Measurements from ENCODE around the gene TMEM260.
A peak's percentile ranks its signal among the peaks of the same experiment; 100 is the strongest.

TMEM260 gene

DNA sequence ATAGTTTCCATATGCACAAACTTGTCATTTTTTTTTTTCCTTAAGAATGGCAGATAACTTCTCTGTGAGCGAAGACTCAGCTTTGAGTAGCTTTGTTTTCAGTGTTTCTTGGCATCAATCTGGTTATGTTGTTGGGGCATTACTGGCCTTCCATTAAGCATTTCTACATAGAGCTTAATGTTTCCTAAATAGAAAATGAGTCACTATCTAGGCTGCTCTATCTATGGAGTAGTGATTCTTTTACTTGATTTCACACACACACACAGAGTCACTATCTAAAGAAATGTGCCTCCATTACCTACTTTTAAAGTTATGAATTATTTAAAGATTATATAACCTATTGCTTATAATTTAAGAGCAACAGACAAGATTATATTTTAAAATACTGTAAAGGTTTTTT, 53.9 kb downstream of the TMEM260 start:
- Mint-ChIP-seq H3K36me3 (peaks cover 66% of the 10 kb centered on the region), H3K27ac (no peak overlapping the region), H3K4me1 (no peaks in the 10 kb centered on the region), H3K9me3 (peaks cover 4% of the 10 kb centered on the region), H3K27me3 (no peaks in the 10 kb centered on the region), H3K4me3 (no peak overlapping the region)
- no peak for DNase-seq (ENCODE audit: low spot score in 2 of 2)
- no peak for ATAC-seq (ENCODE audit: low read depth)

GRCh38 chr14:56635041-56635440, 55.4 kb downstream of the TMEM260 start:
- Mint-ChIP-seq H3K4me1 (no peaks in the 10 kb centered on the region), H3K9me3 (peaks cover 4% of the 10 kb centered on the region), H3K4me3 (no peak overlapping the region), H3K27ac (no peak overlapping the region), H3K36me3 (peaks cover 66% of the 10 kb centered on the region), H3K27me3 (no peaks in the 10 kb centered on the region)
- ATAC-seq (ENCODE audit: low read depth) (no peak), DNase-seq (ENCODE audit: low spot score in 2 of 2) (no peak)

DNA sequence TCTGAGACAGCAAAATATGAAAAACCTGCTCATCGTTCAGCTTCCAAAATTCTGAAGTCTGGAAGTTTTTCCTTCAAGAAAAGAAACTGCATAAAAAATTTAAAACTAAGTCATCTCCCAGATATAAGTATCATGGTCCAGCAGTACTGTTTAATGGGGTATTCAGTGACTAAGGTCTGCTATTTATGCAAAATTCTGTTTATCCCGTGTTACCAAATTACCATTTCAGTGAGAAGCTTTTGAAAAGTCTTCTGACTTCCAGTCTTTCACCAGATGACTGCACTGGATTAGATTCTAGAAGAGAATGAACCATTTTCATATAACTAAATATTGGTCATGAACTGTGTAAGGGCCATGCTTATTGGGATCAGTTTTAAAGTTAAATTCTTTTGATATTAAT, 67.9 kb downstream of the TMEM260 start:
- Mint-ChIP-seq H3K27me3 (no peaks in the 10 kb centered on the region), H3K27ac (no peak overlapping the region), H3K9me3 (no peaks in the 10 kb centered on the region), H3K4me3 (no peak overlapping the region), H3K36me3 (peaks cover 6% of the 10 kb centered on the region), H3K4me1 (no peaks in the 10 kb centered on the region)
- DNase-seq (ENCODE audit: low spot score in 2 of 2), result no peak
- ATAC-seq (ENCODE audit: low read depth), result no peak

- H3K4me1 Mint-ChIP-seq, result no peaks in the 10 kb centered on the region
- ATAC-seq (ENCODE audit: low read depth) (no peak), DNase-seq (ENCODE audit: low spot score in 2 of 2) (no peak)
- no peaks in the 10 kb centered on the region for H3K27me3 Mint-ChIP-seq
- peaks cover 6% of the 10 kb centered on the region for H3K36me3 Mint-ChIP-seq
- no peak overlapping the region for H3K4me3 Mint-ChIP-seq
- no peaks in the 10 kb centered on the region for H3K9me3 Mint-ChIP-seq
- H3K27ac Mint-ChIP-seq, result peak overlapping the region; percentile 1
Observed at GRCh38 chr14:56648508-56649301, 69.1 kb downstream of the TMEM260 start.

- Mint-ChIP-seq H3K27me3 (no peaks in the 10 kb centered on the region), H3K4me1 (no peaks in the 10 kb centered on the region), H3K27ac (peak overlapping the region; percentile 1), H3K36me3 (peaks cover 6% of the 10 kb centered on the region), H3K4me3 (no peak overlapping the region), H3K9me3 (no peaks in the 10 kb centered on the region)
- no peak for DNase-seq (ENCODE audit: low spot score in 2 of 2)
- no peak for ATAC-seq (ENCODE audit: low read depth)
Observed at GRCh38 chr14:56649382-56649781, 69.8 kb downstream of the TMEM260 start.

DNA sequence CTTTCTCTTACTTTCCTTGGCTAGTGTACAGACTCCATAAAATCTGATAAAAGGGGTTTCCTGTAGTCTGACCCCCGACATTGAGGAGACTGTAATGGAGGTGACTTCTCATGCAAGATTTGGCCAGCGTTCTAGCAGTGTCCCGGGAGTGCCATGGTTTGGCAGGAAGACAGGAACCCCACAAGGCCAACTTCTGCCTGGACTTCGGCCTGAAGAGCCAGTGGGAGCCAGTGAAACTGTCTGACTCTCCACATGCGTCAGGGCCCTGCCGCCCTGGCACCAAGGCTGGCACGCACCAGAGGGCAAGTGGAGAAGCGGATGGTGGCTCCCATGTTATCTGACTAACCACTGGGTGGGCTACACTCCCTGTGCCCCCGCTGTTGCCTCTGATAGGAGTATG, 70.5 kb downstream of the TMEM260 start:
- ATAC-seq (ENCODE audit: low read depth) (no peak), DNase-seq (ENCODE audit: low spot score in 2 of 2) (no peak)
- Mint-ChIP-seq H3K9me3 (no peaks in the 10 kb centered on the region), H3K4me1 (no peaks in the 10 kb centered on the region), H3K27me3 (no peaks in the 10 kb centered on the region), H3K27ac (no peak overlapping the region), H3K36me3 (peaks cover 4% of the 10 kb centered on the region), H3K4me3 (no peak overlapping the region)

DNA sequence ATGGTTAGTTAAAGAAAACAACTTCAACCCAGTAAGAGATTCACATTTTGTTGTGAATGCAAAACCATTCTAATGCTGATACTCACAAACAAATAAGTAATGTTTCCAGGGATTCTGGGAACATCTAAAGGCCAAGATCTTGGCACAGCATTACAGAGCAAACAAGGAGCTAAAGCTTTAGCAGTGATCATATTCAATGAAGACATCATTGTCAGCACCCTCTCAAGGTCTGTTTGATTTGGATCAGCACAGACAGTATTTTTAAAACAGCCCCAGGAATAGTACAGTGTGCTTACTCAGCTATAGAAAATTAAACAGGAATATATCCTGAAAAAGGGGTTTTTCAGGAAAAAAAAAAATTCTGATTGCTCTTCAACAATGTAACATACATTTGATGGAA, 71.4 kb downstream of the TMEM260 start:
- Mint-ChIP-seq H3K9me3 (no peaks in the 10 kb centered on the region), H3K4me3 (no peak overlapping the region), H3K36me3 (peaks cover 2% of the 10 kb centered on the region), H3K4me1 (no peaks in the 10 kb centered on the region), H3K27me3 (no peaks in the 10 kb centered on the region), H3K27ac (no peak overlapping the region)
- ATAC-seq (ENCODE audit: low read depth) (no peak), DNase-seq (ENCODE audit: low spot score in 2 of 2) (no peak)

- Mint-ChIP-seq H3K9me3 (no peaks in the 10 kb centered on the region), H3K27me3 (no peaks in the 10 kb centered on the region), H3K4me1 (no peaks in the 10 kb centered on the region), H3K4me3 (no peak overlapping the region), H3K27ac (no peak overlapping the region), H3K36me3 (no peaks in the 10 kb centered on the region)
- ATAC-seq (ENCODE audit: low read depth) (no peak), DNase-seq (ENCODE audit: low spot score in 2 of 2) (no peak)
Observed at GRCh38 chr14:56657604-56658003, 78.0 kb downstream of the TMEM260 start.

- H3K4me3 Mint-ChIP-seq, result no peak overlapping the region
- H3K27ac Mint-ChIP-seq, result no peak overlapping the region
- peaks cover under 1% of the 10 kb centered on the region for H3K36me3 Mint-ChIP-seq
- DNase-seq (ENCODE audit: low spot score in 2 of 2) (no peak), ATAC-seq (ENCODE audit: low read depth) (no peak)
- H3K4me1 Mint-ChIP-seq, result no peaks in the 10 kb centered on the region
- peaks cover under 1% of the 10 kb centered on the region for H3K9me3 Mint-ChIP-seq
- H3K27me3 Mint-ChIP-seq, result no peaks in the 10 kb centered on the region
Observed at GRCh38 chr14:56659378-56659777, 79.8 kb downstream of the TMEM260 start.

- Mint-ChIP-seq H3K27ac (no peak overlapping the region), H3K4me3 (no peak overlapping the region), H3K27me3 (no peaks in the 10 kb centered on the region), H3K9me3 (peaks cover 2% of the 10 kb centered on the region), H3K4me1 (no peaks in the 10 kb centered on the region), H3K36me3 (peaks cover 2% of the 10 kb centered on the region)
- no peak for DNase-seq (ENCODE audit: low spot score in 2 of 2)
- peak; percentile 24 for ATAC-seq (ENCODE audit: low read depth)
Observed at GRCh38 chr14:56659964-56660551, 80.5 kb downstream of the TMEM260 start.

- H3K4me1 Mint-ChIP-seq, result no peaks in the 10 kb centered on the region
- peaks cover 4% of the 10 kb centered on the region for H3K9me3 Mint-ChIP-seq
- H3K27ac Mint-ChIP-seq, result no peak overlapping the region
- H3K4me3 Mint-ChIP-seq, result no peak overlapping the region
- no peak for DNase-seq (ENCODE audit: low spot score in 2 of 2)
- ATAC-seq (ENCODE audit: low read depth), result no peak
- H3K27me3 Mint-ChIP-seq, result no peaks in the 10 kb centered on the region
- peaks cover 4% of the 10 kb centered on the region for H3K36me3 Mint-ChIP-seq
Observed at GRCh38 chr14:56660677-56661389, 81.2 kb downstream of the TMEM260 start.

GRCh38 chr14:56661478-56661877, 81.9 kb downstream of the TMEM260 start:
- H3K9me3 Mint-ChIP-seq, result peaks cover 5% of the 10 kb centered on the region
- peaks cover 4% of the 10 kb centered on the region for H3K36me3 Mint-ChIP-seq
- ATAC-seq (ENCODE audit: low read depth), result no peak
- no peak overlapping the region for H3K27ac Mint-ChIP-seq
- no peaks in the 10 kb centered on the region for H3K4me1 Mint-ChIP-seq
- no peak for DNase-seq (ENCODE audit: low spot score in 2 of 2)
- no peak overlapping the region for H3K4me3 Mint-ChIP-seq
- H3K27me3 Mint-ChIP-seq, result no peaks in the 10 kb centered on the region

GRCh38 chr14:56664811-56665421, 85.3 kb downstream of the TMEM260 start:
- Mint-ChIP-seq H3K27ac (no peak overlapping the region), H3K4me3 (no peak overlapping the region), H3K9me3 (peaks cover 9% of the 10 kb centered on the region), H3K4me1 (no peaks in the 10 kb centered on the region), H3K36me3 (peaks cover 8% of the 10 kb centered on the region), H3K27me3 (no peaks in the 10 kb centered on the region)
- DNase-seq (ENCODE audit: low spot score in 2 of 2) (no peak), ATAC-seq (ENCODE audit: low read depth) (no peak)

DNA sequence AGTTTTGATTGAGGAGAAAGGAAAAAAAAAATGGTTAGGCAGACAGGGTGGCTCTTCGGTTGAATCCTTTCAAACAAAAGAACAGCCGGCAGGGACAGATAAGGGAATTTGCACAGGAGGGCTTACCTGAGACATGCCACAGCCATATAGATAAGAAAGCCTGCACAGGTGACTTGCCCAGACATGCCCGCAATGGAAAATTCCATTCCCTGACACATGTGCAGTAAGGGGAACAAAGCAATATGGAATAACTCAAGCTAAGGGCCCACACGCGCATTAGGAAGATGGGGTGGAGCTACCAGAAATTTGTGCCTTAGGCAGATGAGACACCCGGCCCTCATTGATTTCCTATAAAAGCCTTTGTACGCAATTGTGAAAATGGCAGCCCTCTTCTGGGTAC, 86.7 kb downstream of the TMEM260 start:
- DNase-seq (ENCODE audit: low spot score in 2 of 2) (no peak), ATAC-seq (ENCODE audit: low read depth) (no peak)
- H3K27ac Mint-ChIP-seq, result no peak overlapping the region
- H3K36me3 Mint-ChIP-seq, result peaks cover 8% of the 10 kb centered on the region
- peaks cover 9% of the 10 kb centered on the region for H3K9me3 Mint-ChIP-seq
- no peaks in the 10 kb centered on the region for H3K27me3 Mint-ChIP-seq
- no peaks in the 10 kb centered on the region for H3K4me1 Mint-ChIP-seq
- H3K4me3 Mint-ChIP-seq, result no peak overlapping the region

Measured in memory B cell (primary cell).